H7 (cell line): Measurements from ENCODE around the gene FMO5. TPM values are rescaled to one million over a fixed set of nuclear protein-coding genes. Genes with fewer than 3 reads are reported as not detected.
"Not testable (repeated sequence)": the region's sequence is repeated elsewhere in the genome, so short reads cannot be mapped to it uniquely, and the experiment has no call there.

ENCODE experiments used
- DNase-seq: peaks from one replicate; pipeline ENCODE4 v3.0.0; 2012
- H3K27me3 ChIP-seq: 2 replicates; pipeline ENCODE4 v1.6.0; 2011; ENCODE audit warnings: mild to moderate bottlenecking, low read length; ENCODE audit not compliant: control insufficient read depth, insufficient read depth
- H3K36me3 ChIP-seq: replicated peaks from 2 replicates; pipeline ENCODE4 v1.5.1; 2011; ENCODE audit warnings: low read length; ENCODE audit not compliant: control insufficient read depth, insufficient read depth
- H3K4me3 ChIP-seq: 2 replicates; pipeline ENCODE4 v1.5.1; 2011; ENCODE audit warnings: low read depth, mild to moderate bottlenecking, control low read depth, low read length, moderate library complexity; ENCODE audit not compliant: insufficient read depth
- total RNA-seq: library from RNA; depleted of rRNA; stranded (reverse); fragments of >200 nt; shearing (Covaris generic); gene quantifications from 2 replicates; pipeline ENCODE4 v1.2.3, GENCODE V29; 2014

FMO5 gene
- total RNA-seq, 1 experiment from 2014 or later = 6.3 TPM

- Histone ChIP-seq H3K36me3 (no peaks in the 10 kb centered on the region), H3K4me3 (no peak overlapping the region), H3K27me3 (no peaks in the 10 kb centered on the region)
- no peak for DNase-seq
These were observed 20.0 kb upstream of the FMO5 start for GRCh38 chr1:147245129-147245528.

GRCh38 chr1:147243841-147244240, 18.7 kb upstream of the FMO5 start:
- peak overlapping the region; percentile 83 for H3K4me3 ChIP-seq
- no peaks in the 10 kb centered on the region for H3K27me3 ChIP-seq
- no peak for DNase-seq
- H3K36me3 ChIP-seq = no peaks in the 10 kb centered on the region

GRCh38 chr1:147243228-147243685, 18.1 kb upstream of the FMO5 start:
- Histone ChIP-seq H3K27me3 (no peaks in the 10 kb centered on the region), H3K4me3 (peak overlapping the region; percentile 83), H3K36me3 (no peaks in the 10 kb centered on the region)
- DNase-seq = peak; percentile 67

- H3K36me3 ChIP-seq = no peaks in the 10 kb centered on the region
- no peaks in the 10 kb centered on the region for H3K27me3 ChIP-seq
- DNase-seq = peak; percentile 91
- peak within 1 kb of the TSS; percentile 83 for H3K4me3 ChIP-seq
These were observed 17.5 kb upstream of the FMO5 start, which contains the start of gene CHD1L for GRCh38 chr1:147242449-147243227. CHD1L (plus strand) TSS chr1:147242684; CDS start chr1:147242704, 20 bp downstream.

- H3K4me3 ChIP-seq = peak overlapping the region; percentile 83; the same call in 1 of the 2 replicates
- H3K27me3 ChIP-seq = no peaks in the 10 kb centered on the region
- DNase-seq = no peak
- H3K36me3 ChIP-seq = no peaks in the 10 kb centered on the region
These were observed 16.9 kb upstream of the FMO5 start for GRCh38 chr1:147241934-147242448.

GRCh38 chr1:147240131-147240721, 15.1 kb upstream of the FMO5 start:
- H3K36me3 ChIP-seq, H3K4me3 ChIP-seq, H3K27me3 ChIP-seq, DNase-seq: not testable (repeated sequence)

DNA sequence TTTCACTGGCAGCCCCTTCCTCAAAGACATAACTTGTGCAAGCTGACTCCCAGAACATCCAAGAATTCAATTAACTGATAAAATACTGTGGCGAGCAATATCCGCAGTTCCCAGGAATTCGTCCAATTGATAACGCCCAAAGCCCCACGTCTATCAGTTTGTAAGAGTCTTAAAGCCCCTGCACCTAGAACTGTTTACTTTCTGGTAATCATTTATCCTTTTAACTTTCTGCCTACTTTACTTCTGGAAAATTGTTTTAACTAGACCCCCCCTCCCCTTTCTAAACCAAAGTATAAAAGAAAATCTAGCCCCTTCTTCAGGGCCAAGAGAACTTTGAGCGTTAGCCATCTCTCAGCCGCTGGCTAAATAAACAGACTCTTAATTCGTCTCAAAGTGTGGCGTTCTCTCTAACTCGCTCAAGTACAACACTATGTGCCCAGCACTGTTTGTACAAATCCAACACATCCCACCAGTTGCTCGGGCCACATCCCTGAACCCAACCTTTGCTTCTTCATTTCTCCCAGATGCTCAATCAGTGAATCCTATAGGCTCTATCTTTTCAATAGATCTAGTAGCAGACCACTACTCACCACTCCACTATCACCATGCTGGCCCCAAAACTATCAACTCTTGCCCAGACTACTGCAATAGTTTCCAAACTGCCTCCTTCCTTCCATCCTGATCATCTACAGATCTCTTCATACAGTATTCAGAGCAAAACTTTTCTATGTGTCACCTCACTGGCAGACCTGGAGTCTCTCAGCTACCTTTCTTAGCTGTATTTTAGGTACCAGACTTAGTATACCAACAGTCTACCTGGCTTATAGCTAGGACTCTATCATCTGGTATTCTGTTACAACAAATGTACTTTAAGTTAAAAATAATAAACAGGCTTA, 14.0 kb upstream of the FMO5 start:
- no peak for DNase-seq
- H3K4me3 ChIP-seq = no peak overlapping the region
- H3K27me3 ChIP-seq = no peaks in the 10 kb centered on the region
- H3K36me3 ChIP-seq = no peaks in the 10 kb centered on the region

DNA sequence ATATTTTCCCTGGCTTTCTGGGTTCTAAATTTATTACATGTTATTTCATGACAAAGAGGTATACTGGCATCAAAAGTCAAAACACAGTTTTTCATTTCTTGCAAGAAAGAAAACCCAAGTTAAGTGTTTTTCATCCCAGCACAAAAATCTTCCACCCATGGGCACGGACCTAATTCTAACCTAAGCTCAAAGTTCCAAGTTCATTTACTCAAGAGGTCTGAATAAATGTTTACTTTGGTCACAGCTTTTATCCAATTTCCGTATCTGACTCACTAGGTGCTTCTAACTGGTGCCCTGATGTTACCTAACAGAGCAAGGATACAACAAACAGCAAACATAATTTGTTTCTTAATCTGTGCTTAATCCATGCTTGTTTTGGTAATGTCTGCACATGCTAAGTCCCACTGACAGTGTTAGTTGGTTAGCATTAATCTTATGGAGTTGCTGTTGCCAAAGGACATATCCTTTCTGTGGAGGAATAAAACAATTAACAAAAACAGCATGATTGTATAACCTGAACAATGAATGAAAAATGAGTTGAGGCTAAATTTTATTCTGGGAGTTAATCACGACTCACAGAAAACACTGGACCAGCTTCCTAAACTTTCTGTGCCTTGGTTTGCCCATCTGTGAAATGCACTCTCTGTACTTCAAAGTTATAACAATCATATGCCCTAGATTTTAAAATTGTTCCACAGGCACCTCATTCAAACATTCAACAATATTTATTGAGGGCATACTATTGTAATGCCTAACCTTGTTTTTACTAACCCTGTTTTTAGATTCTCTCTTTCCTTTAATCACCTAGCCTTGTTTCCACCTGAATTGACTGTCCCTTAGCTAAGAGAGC, 13.1 kb upstream of the FMO5 start:
- no peak for DNase-seq
- Histone ChIP-seq H3K36me3 (no peaks in the 10 kb centered on the region), H3K27me3 (no peaks in the 10 kb centered on the region), H3K4me3 (no peak overlapping the region)

GRCh38 chr1:147236959-147237791, 12.0 kb upstream of the FMO5 start:
- Histone ChIP-seq H3K4me3 (no peak overlapping the region), H3K36me3 (no peaks in the 10 kb centered on the region), H3K27me3 (no peaks in the 10 kb centered on the region)
- no peak for DNase-seq

GRCh38 chr1:147236448-147236847, 11.3 kb upstream of the FMO5 start:
- H3K36me3 ChIP-seq = no peaks in the 10 kb centered on the region
- no peaks in the 10 kb centered on the region for H3K27me3 ChIP-seq
- DNase-seq = no peak
- H3K4me3 ChIP-seq = no peak overlapping the region

GRCh38 chr1:147235822-147236221, 10.7 kb upstream of the FMO5 start:
- H3K4me3 ChIP-seq = no peak overlapping the region
- DNase-seq = no peak
- no peaks in the 10 kb centered on the region for H3K27me3 ChIP-seq
- H3K36me3 ChIP-seq = no peaks in the 10 kb centered on the region

GRCh38 chr1:147233903-147234302, 8.8 kb upstream of the FMO5 start:
- DNase-seq, H3K27me3 ChIP-seq, H3K36me3 ChIP-seq, H3K4me3 ChIP-seq: not testable (repeated sequence)

- DNase-seq, H3K4me3 ChIP-seq, H3K27me3 ChIP-seq, H3K36me3 ChIP-seq: not testable (repeated sequence)
These were observed 5.9 kb upstream of the FMO5 start for GRCh38 chr1:147231032-147231431.
